HG03575 (cell line): ENCODE data around the gene PRKAR1B.

Experiments used
- ATAC-seq: cut with Tn5 transposase; IDR thresholded peaks from one replicate; pipeline ENCODE4 v1.9.1; 2021; ENCODE audit not compliant: unreplicated experiment, insufficient number of reproducible peaks, low FRiP score; ENCODE audit errors: extremely low read depth

The PRKAR1B gene

DNA sequence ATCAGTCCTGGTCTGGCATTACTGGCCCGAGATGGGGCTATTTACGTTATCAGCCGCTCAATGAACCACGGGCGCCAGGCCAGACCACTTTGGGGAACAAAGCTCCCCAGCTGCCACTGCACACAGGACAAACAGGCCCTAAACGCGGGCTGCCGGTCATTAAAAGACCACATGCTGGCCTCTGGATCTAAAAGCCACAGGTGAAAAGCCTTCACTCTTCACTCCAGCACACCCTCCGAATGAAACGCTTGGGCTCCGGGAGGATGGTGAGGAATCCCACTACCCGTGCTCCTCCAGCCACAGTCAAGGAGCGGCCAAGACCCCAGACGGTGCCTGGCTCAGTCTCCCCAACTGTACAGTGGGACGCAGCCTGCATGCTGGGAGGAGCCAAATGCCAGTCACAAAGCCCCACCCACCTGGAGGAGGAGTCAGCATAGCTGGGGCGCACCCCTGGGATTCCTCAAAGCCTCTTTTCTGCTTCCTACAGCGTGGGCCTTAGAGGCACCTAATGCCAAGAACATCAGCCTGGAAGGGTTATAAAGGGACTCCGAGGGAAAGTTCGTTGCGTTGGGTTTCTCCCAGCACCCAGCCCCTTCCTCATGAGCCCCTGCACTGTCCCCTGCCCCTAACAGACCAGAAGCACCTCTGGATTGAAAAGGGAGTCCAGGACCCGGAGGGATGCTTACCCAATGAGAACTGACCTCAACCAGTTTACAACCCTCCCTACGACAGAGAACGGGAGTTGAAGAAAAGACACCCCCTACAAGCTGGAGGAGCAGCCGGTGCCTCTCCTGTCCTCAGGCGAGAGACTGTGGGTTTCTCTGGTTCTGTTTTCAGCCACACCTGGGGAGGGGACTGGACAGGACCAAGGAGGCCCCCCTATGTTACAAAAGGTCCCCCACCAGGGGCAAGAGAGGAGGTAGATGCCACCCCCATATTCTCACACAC lies 212.2 kb downstream of the PRKAR1B start:
- no peak for ATAC-seq

DNA sequence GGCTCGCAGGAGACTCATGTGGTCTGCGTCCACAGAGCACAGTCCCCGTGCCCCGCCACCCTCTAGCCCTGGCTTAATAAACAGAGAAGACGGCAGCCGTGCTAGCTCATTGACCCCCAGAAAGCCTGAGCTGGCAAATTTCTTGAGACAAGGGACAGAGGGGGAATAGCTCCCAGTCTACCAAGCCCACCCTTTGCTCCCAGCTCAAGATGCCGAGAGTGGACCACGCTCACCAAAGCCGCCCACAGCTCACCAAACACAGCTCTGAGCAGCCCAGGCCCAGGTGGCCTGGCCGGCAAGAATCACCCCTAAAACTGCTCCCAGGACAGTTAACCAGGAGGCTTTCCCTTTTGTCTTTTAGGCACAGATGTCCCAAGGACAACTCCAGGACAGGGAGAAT lies 212.8 kb downstream of the PRKAR1B start:
- ATAC-seq = no peak

DNA sequence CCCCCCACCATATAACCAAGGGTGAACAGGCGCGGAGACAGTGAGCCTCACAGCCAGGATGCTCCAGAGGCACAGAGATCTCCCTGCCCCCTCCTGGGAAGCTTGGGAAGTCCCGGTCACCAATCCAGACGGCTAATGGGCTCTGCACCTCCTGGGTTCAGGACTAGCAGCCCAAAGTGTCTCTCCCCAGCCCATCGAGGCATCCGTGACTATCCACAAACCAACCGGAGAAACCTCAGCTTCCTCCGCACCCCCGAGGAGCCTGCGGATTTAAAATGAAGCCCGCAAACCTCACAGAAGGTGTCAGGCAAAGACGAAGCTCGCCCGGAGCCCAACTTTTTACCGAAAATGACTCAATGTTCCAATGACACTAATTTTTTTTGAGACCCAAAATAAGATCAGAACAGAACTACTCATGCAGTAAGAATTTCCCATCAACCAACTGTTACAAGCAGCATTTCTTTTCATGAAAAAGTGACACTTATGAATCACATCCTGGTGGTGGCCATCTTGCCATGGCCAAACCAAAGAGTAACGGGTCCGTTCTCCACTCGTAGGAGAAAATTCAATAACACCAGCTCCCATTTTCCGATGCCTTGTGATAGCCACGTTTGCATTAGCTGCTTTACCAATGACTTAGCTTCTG lies 213.4 kb downstream of the PRKAR1B start:
- ATAC-seq = no peak

DNA sequence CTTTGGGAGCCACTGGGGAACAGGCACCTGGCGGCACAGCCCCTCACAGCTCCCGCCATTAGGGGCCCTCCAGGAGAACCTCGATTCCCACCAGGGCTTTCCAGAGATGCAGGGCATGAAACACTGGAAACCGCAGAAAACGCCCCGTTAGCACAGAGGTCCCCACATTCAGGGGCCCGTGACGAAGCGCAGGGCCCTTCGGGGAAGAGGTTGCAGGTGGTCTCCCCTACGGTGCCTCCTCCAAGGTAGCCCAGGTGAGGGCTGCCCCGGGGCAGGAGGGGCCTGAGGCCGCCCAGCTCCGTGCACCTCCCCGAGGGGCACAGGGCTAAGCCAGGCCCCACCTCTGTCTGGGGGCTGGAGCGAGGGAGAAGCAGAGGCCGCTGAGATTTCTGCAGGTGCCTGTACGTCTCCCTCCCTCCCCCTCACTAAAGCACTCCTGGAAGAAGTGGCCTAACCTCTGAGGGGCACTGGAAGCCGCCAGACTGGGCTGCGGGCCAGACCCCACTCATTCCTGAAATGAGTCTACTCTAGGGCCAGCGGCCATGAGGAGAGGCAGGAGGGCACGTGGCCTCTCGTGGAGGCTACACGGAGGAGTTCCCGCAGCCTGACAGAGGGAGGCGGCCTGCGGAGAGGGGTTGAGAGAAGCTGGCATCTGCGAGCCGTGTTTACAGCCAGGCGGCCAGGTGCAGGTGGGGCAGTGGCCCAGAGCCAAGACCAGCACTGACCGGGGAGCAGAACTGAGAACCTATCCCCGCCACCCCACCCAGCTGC lies 214.4 kb downstream of the PRKAR1B start:
- ATAC-seq = no peak

DNA sequence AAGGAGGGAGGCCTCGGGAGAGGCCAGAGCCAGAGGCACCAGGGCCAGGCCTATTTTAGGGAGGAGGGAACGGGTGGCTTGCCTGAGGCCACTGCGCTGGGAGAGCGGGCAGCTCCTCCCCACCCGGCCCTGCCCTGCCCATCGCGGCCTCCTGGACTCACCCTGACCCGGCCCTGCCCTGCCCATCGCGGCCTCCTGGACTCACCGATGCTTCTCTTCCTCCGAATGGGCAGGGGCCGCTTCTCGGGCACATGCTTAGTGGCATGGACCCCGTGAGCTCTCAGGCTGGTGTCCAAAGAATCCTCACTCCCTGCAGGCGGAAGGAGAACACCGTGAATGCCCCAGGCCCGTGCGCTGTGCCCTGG lies 215.0 kb downstream of the PRKAR1B start:
- no peak for ATAC-seq

DNA sequence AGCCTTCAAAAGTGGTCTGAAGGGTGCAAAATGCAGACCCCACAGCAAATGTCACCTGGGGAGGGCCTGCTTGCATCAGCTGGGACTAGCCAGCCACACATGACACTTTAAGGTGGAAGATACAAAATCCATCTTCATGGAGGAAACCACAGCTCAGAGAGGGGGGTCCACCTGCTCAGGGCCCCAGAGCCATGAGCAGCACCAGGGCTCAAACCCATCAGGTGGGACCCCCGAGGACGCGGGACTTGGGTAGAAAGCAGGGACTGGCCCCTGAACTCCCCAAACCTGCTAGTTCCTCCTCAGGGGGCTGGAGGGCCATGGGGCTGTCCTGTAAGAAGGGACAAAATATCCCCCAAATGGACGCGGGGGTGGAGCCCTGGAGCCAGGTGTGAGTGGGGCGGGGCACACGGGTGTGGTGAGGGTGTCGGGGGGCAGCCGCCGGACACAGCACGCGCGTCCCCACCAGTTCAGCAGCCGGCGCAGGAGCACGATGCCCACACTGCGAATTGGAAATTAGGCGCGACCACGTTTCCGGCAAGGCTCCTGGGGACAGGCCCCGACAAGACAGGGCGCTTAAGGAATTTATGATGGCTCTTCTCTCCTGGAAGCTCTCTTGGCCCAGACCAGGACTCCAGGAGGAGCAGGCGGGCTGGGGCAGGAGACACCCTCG lies 215.5 kb downstream of the PRKAR1B start:
- ATAC-seq = no peak

DNA sequence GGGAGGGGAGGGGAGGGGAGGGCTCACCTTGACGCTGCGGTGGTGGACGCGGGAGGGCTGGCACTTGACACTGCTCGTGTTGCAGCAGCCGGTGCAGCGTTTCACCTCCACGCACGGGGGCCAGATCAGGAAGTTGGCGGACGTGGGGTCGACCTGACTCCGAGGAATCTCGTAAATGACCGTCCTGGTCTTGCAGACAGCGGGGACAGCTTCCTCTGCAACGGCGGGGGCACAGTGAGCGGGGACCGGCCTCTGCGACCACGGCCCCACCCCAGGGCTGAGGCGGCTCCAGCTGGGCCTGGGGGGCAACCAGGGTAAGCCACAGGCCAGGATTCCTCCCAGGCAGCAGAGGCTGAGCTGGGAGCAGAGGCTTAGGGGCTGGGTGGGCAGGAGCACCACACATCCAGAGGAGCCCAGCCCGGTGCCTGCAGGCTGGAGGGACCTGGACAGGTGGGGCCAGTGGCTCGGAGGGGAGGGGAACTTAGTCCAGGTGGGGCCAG lies 216.2 kb downstream of the PRKAR1B start:
- no peak for ATAC-seq

DNA sequence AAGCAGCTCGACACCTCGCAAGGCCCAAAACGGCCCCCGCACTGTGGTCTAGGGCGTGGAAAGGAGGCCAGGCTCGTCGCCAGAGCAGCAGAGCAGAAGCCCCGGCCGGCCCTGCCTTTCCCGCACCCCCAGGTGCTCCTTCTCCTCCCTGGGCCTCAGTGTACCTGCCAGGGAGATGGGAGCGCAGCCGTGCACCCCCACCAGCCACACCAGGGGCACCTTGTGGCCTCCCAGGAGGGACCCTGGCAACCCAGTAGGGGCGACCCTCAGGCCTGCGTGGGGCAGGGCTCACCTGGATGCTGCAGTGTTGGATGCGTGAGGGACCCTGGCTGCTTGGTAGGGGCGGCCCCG lies 217.0 kb downstream of the PRKAR1B start:
- ATAC-seq = no peak

DNA sequence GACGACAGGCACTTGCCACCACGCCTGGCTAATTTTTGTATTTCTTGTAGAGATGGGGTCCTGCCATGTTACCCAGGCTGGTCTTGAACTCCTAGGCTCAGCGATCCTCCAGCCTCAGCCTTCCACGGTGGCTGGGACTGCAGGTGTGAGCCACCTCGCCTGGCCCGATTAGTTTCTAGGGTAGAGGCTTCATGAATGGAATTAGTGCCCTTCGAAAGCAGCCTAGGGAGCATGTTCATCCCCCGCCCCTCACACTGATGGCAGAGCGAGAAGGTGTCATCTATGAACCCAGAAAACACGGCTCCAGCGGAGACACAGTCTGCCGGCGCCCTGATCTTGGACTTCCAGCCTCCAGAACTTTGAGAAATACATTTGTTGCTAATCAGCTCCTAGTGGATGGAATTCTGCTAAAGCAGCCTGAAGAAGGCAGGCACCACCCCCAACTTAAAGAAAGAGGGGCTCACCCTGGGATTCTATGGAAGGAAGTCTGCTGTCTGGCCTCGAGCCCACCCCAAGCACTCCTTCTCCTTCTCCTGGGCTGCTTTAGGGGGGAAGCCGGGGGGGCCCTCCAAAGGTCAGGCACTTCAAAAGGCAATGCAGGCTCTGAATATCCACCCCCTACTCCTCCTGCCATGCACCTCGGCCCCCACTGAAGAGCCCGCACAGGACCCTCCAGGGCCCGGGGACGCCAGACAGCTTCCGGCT lies 217.5 kb downstream of the PRKAR1B start:
- no peak for ATAC-seq

DNA sequence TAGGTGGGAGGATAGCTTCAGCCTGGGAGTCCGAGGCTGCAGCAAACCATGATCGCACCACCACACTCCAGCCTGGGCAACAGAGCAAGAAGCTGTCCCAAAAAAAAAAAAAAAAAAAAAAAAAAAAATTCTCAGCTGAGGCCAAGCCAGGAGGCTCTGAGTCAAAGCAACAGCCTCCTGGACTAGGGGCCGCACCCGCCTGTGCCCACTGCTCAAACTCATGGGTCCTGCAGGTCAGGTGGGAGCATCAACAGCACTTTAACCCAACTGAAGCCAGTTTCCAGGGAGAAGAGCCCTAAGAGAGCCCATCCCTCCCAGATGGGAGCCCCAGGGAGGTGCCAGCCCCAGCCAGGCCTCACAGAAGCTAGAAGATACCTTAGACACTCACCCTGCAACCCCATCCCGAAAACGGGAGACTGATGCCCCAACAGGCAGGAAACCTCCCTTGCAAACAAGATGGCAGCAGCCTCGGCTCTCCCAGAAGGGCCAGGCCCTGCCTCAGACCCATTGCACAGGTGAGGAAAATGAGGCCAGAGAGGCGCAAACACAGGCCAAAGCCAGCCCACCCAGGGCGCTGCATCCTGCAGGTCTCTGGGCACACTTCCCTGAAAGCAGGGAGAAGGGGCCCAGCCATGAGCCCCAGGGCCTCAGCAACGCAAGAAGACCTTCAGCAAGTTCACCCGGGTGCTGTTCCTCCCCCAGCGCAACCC lies 218.5 kb downstream of the PRKAR1B start:
- ATAC-seq = no peak

DNA sequence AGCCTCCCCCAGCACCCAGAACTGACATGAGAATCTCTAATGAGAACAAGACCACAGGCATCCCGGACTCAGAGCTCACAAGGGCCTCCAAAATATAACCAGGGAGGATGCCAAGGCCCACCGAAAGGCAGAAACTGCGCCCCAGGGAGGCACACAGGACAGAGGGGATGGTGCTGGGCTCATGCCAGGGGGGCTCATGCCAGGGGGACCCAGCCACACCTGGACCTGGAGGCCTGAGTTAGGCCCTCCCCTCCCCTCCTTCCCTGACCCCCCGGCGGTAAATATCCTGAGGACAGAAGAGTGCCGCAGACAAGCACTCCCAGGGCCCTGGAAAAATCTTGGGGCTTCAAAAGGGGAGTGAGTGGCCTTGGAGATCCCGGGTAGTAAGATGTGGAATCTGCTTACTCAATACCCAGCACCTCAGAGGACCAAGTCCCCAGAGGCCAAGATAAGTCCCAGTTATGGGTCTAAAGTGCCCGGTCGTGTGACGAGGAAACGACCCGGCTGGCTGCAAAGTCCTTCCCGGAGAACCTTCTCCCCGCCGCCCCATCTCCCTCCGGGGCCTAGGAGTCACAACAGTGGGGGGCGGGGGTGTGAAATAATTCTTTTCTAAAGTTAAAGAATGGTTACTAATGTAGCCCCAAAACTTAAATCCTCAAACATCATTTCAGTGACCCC lies 219.3 kb downstream of the PRKAR1B start:
- no peak for ATAC-seq

DNA sequence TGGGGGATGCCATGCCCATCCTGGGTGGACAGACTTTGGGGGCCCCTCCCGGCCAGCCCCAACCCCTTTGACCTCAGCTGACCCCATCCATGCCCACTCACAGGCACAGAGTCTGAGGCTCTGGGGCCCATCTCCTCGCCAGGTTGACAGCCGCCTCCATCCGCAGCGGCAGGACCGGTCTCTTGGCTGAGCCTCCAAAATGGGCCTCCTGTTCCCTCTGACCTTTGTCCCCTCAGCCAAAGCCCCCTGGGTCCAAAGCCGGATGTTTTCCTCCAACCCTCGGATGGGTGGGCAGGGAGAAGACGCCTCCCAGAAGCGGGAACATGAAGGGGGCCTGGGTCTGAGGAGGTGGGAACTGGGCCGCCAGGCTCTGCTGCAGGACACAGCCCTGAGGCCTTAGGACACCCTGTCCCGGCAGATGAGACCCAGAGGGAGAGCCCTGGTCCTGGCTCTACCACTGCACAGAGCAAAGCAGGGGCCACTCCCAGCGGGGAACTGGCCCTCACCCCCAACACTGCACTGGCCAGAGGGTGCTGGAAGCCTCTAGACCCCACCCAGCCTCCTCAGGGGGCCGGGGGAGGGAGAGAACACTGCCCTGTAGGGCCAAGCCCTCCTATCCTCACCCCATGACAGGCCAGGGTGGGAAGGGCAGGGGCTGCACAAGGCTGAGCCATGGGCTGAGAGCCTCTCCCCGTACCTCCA lies 220.0 kb downstream of the PRKAR1B start:
- ATAC-seq = no peak

DNA sequence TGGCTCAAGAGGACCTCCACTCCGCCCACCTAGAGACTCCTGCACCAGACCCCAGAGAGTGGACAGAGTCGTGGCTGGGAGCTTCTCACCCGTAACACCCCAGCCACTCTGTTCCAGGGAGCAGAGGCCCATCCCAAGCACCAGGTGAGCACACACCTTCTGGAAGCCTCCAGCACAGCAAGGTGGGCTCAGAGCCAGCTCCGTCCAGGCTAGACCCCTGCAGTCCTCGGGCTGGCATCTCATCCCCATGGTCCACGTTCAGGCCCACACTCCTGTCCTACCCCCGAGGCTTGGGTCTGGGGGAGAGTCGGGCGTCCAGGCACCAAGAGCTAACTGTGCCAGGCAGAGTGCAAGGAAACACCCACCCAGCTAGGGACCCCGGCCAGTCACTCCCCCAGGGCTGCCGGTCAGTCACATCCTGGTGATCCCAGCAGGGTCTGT lies 220.7 kb downstream of the PRKAR1B start:
- no peak for ATAC-seq

DNA sequence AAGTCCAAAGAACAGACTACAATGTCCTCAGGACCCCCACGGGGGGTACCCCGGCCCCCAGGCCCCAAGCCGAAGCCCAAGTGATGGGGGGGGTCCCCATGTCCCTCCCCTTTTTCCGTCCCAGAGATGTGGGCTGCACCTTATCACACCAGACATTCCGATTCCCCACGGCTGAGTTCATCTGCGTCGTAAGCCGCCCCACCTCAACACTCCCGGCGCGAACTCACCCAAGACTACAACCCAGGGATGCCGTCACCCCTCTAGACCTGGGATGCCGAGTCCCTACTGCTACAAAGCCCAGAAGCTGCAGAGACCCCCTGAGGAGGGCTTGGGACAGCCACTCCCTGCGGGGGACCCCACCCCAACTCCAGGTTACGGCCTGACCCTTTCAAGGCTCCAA lies 221.9 kb downstream of the PRKAR1B start:
- ATAC-seq = no peak

DNA sequence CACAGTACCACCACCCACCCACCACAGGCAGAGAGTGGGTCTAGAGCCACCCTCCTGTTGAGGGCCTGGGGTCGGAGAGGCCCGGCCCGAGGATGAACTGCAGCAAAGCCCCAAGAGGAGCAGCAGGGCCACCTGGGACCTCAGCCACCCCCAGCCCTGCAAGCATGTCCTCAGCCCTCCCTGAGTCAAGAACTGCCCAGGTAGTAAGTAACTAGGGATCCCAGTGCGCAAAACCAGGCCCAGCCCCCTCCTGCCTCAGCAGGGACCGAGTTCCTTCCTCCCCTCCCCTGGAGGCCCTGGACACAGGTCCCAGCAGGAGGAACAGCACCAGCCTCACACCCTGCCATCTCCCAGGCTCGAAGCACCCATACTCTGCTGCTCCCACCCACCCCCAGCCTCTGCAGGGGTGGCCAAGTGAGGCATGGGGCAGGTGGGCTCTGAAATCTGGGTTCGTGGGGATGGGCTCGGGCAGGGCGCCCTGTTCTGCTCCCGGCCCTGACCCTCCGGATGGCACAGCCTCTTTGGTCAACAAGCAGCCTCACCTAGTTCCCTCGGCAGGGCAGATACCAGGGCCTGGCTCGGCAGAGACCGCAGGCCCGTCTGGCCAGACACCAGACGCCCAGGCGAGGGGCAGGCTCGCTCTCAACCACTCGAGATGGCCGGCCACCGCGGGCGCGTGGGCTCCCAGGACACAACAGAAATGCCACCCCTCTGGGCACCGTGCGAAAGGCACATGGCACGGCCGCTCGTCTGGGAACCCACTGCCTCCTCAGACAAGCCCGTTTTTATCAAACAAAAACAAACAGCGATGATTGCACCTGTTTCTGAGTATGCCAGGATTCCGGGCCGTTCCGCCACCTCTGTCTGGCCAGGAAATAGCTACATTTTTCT lies 222.6 kb downstream of the PRKAR1B start:
- no peak for ATAC-seq

DNA sequence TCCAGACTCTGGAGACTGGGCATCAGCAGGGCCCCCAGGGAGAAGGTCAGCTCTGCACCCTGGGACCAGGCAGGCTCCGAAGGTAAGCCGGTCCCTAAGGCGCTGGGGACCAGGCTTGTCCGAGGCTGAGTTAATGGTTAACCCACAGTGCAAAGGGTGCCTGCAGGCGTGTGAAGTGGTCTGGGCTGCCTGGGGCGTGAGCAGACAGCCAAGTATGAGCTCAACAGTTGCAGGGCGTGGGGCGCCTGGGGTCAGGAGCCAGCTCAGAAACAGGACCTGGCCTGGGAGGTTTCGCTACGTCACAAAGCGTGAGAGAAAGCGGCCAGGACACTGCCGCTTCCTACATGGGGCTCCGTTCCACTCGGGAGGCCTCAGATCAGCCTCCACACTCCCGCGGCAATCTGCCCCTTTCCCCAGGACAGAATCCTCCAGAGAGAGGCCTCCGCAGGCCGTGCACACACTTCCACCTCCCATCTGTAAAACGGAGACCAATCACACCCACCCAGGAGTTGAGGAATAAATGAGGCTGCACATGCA lies 223.4 kb downstream of the PRKAR1B start:
- no peak for ATAC-seq
